Measurements from ENCODE around the gene NEK6. TPM values are rescaled to one million over a fixed set of nuclear protein-coding genes. Genes with fewer than 3 reads are reported as not detected.

The NEK6 gene
- total and polyA plus RNA-seq, 9 of the 15 experiments (the other 6 are each of a cell fraction or from before 2014, with no cell fraction given), result 3.1 to 19.0 (median 8.4) TPM

GRCh38 chr9:124334568-124335319 lies 77.0 kb downstream of the NEK6 start (continued):
- no peak for TF ChIP-seq PKNOX1 (IDR thresholded peaks at IDR 0.05)
- no peak for TF ChIP-seq ZNF77 (CRISPR knock-in tag; IDR thresholded peaks at IDR 0.05)
- TF ChIP-seq SRSF7 (optimal IDR thresholded peaks at IDR 0.05; ENCODE audit: low read depth, low read length), result no peak
- no peak for TF ChIP-seq RBM22 (IDR thresholded peaks at IDR 0.05; ENCODE audit: low read depth, low read length, poor library complexity, severe bottlenecking)
- TF ChIP-seq MAFG (tag; conservative IDR thresholded peaks at IDR 0.05), result no peak
- no peak for TF ChIP-seq FOXK1 (CRISPR knock-in tag; IDR thresholded peaks at IDR 0.05; ENCODE audit: borderline replicate concordance)
- TF ChIP-seq CCNT2 (IDR thresholded peaks at IDR 0.05; ENCODE audit: borderline replicate concordance, extremely low read depth, insufficient read length, low read depth, low read length), result no peak

- no peak for FAIRE-seq
- CTCF ChIA-PET (ENCODE audit: low intra/inter-chr PET ratio), result no interaction called here
These were observed 77.6 kb downstream of the NEK6 start for GRCh38 chr9:124335320-124335707.

More at GRCh38 chr9:124335320-124335707, 77.6 kb downstream of the NEK6 start:
- Histone ChIP-seq H3K4me2 (ENCODE audit: insufficient read depth, low read length) (no peak overlapping the region), H3K9me3 (replicated peaks; ENCODE audit: control insufficient read depth, insufficient read depth, low read depth, low read length) (no peaks in the 10 kb centered on the region), H3K27me3 (ENCODE audit: control insufficient read depth in 2 of 2, insufficient read depth in 2 of 2, low read length in 2 of 2) (no peaks in the 10 kb centered on the region), H3K4me3 (no peak overlapping the region), H3K4me1 (replicated peaks in 1 of 2; ENCODE audit: control insufficient read depth in 2 of 2, insufficient read depth in 2 of 2, low read length in 2 of 2) (peaks cover 0 to 9% of the 10 kb centered on the region in 2 experiments; a peak in 1 of 5 replicates), H2AFZ (ENCODE audit: low read depth, low read length) (no peak overlapping the region), H3K36me3 (ENCODE audit: control insufficient read depth, insufficient read depth, low read length) (no peaks in the 10 kb centered on the region), H4K20me1 (replicated peaks; ENCODE audit: control insufficient read depth, insufficient read depth, low read length) (0 out of 2 replicates have a peak, but pooled peaks cover 4% of the 10 kb centered on the region), H3K27ac (ENCODE audit: extremely low read depth, low read depth, low read length) (no peak overlapping the region), H3K9ac (ENCODE audit: insufficient read depth in 1 of 2, low read depth in 2 of 2, low read length in 2 of 2) (no peak overlapping the region), H3K79me2 (ENCODE audit: control insufficient read depth, insufficient read depth, low read length) (no peaks in the 10 kb centered on the region), H3K9me1 (ENCODE audit: control insufficient read depth, insufficient read depth, low read length) (no peaks in the 10 kb centered on the region)
- BruUV-seq (replicated peaks), result no TSS peak
- no peak for DNase-seq (ENCODE audit: extremely low read depth in 1 of 4, low spot score in 3 of 4)
- POLR2A ChIA-PET, result interaction anchor here (1.4 kb wide), 1 partner anchor 12 kb away, joined by 3 read pairs; no protein-coding TSS in a partner anchor
- in situ Hi-C loops (cut with MboI), result no loop called here
- WGBS (ENCODE audit: insufficient coverage, low coverage, missing lambda C conversion rate), result 65% methylated on average over 11 of the region's 14 CpGs
- intact Hi-C loops (cut with micrococcal nuclease), result no loop called here
- TF ChIP-seq JUN (IDR thresholded peaks at IDR 0.05; ENCODE audit: borderline replicate concordance, low read depth, low read length) (no peak), JUN (CRISPR knock-in tag; IDR thresholded peaks at IDR 0.05; ENCODE audit: borderline replicate concordance) (no peak), CEBPG (CRISPR knock-in tag; IDR thresholded peaks at IDR 0.05) (no peak), CEBPG (tag; conservative IDR thresholded peaks at IDR 0.05 in 1 of 2, IDR thresholded peaks at IDR 0.05 in 1 of 2) (peak; percentile 17 to 19; a peak in 1 of 4 replicates), PKNOX1 (IDR thresholded peaks at IDR 0.05) (peak; percentile 24; the same call in 1 of the 2 replicates)
- ATAC-seq, result no peak

Data from K562 (cell line).